Erythroblast (primary cell): Measurements from ENCODE around the gene DHTKD1.
"Not testable (repeated sequence)": the region's sequence is repeated elsewhere in the genome, so short reads cannot be mapped to it uniquely, and the experiment has no call there.

Experiments
- GATA1 ChIP-seq: IDR thresholded peaks from 2 replicates; pipeline ENCODE4 v1.6.1; 2011; ENCODE audit warnings: low read depth, mild to moderate bottlenecking, control low read depth, low read length, moderate library complexity
- POLR2A ChIP-seq: IDR thresholded peaks from 2 replicates; pipeline ENCODE4 v1.6.1; 2011; ENCODE audit warnings: mild to moderate bottlenecking, low read length

- not testable (repeated sequence) for TF ChIP-seq POLR2A, GATA1
Observed at GRCh38 chr10:12171512-12171911, 102.8 kb downstream of the DHTKD1 start.
